Activated naive CD8-positive, alpha-beta T cell treated with anti-CD3 and anti-CD28 coated beads, Interleukin-2, amount 10 ng/mL, durations not matched to agents 7 days and 5 days (primary cell): ENCODE measurements around the gene GLT8D1. TPM values are rescaled to one million over a fixed set of nuclear protein-coding genes. Genes with fewer than 3 reads are reported as not detected.

Experiments
- ATAC-seq: fragments of 150-1000 bp; cut with Tn5 transposase; one replicate; pipeline ENCODE4 v1.10.0; 2021; ENCODE audit warnings: low read depth, moderate library complexity
- POLR2A ChIA-PET: fragments of 350-600 bp; sonication (Branson Sonifier 250); formaldehyde crosslinking; loops from one replicate; lab custom pipeline; 2021; ENCODE audit warnings: antibody characterized with exemption; lab: Charles Lee
- DNase-seq: peaks from one replicate; pipeline ENCODE4 v3.0.0; 2021
- H3K27ac Mint-ChIP-seq: one replicate; pipeline ENCODE4 v1.8.0; 2022; ENCODE audit warnings: mild to moderate bottlenecking, mixed read lengths
- H3K27me3 Mint-ChIP-seq: one replicate; pipeline ENCODE4 v1.8.0; 2022; ENCODE audit warnings: mild to moderate bottlenecking, moderate library complexity, mixed read lengths
- H3K36me3 Mint-ChIP-seq: one replicate; pipeline ENCODE4 v1.8.0; 2021; ENCODE audit warnings: mild to moderate bottlenecking, mixed read lengths
- H3K4me1 Mint-ChIP-seq: one replicate; pipeline ENCODE4 v1.8.0; 2021; ENCODE audit warnings: mixed read lengths
- H3K4me3 Mint-ChIP-seq: one replicate; pipeline ENCODE4 v1.8.0; 2022; ENCODE audit warnings: mild to moderate bottlenecking, moderate library complexity, mixed read lengths
- H3K9me3 Mint-ChIP-seq: one replicate; pipeline ENCODE4 v1.8.0; 2021; ENCODE audit warnings: mixed read lengths
- total RNA-seq, 2 experiments: library from RNA; stranded (reverse); gene quantifications; one replicate each; pipeline ENCODE4 v1.2.3, GENCODE V29; 2021

GLT8D1 gene
- total RNA-seq, 2 experiments from 2014 or later: 44.6 to 45.7 TPM

DNA sequence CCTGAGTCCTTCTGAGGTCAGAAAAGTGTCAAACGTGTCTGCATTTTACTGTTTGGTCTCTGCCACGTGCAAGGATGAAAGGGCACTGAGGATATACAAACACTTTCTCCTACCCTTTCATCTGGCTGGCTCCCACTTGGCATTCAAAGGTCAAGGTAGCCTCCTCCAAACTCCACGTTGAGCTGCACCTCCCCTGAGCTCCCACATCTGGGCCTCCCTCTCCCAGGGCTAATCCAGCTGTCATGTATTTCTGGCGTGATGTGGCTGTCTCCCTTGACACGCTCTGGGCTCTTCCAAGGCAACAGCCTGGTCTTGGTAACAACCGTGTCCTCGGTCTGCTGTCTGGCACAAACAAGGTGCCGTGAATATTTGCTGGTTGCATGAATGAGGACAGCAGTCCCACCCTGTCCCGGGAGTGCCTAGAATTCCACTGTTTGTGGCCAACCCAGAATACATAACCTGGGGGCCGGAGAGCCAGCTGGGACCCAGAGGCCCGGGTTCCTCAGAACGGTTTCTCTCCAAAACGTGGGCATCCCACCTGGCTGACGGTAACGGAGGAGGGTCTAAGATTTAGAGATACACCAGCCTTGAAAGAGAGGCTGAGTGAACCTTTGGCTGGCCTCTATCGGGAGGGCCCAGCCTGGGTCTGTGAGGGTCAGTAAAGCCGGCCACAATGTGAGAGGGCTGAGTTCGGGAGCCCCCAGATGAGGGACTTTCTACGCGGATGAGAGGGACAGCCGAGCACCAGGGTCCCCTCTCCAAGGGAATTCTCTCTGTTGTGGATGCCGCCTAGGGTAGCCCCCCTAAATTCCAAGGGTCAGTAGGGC is 767 bp downstream of the GLT8D1 start:
- peak overlapping the region; percentile 98 for H3K4me3 Mint-ChIP-seq
- POLR2A ChIA-PET: interaction anchor here (0.6 to 2.5 kb wide), 8 partner anchors 8 to 297 kb away, joined by 3 to 38 read pairs (median 6); partner anchors contain the start of genes GNL3, NEK4 and PBRM1
- ATAC-seq (no peak), DNase-seq (peak; percentile 40)
- peaks cover 7% of the 10 kb centered on the region for H3K36me3 Mint-ChIP-seq
- H3K4me1 Mint-ChIP-seq: peaks cover 27% of the 10 kb centered on the region
- no peaks in the 10 kb centered on the region for H3K9me3 Mint-ChIP-seq
- H3K27ac Mint-ChIP-seq: peak overlapping the region; percentile 90
- no peaks in the 10 kb centered on the region for H3K27me3 Mint-ChIP-seq

GRCh38 chr3:52703341-52703740 is 2.2 kb downstream of the GLT8D1 start:
- no peaks in the 10 kb centered on the region for H3K9me3 Mint-ChIP-seq
- H3K4me3 Mint-ChIP-seq: peak overlapping the region; percentile 6
- H3K27me3 Mint-ChIP-seq: no peaks in the 10 kb centered on the region
- H3K4me1 Mint-ChIP-seq: peaks cover 25% of the 10 kb centered on the region
- H3K27ac Mint-ChIP-seq: no peak overlapping the region
- DNase-seq (no peak), ATAC-seq (no peak)
- peaks cover 4% of the 10 kb centered on the region for H3K36me3 Mint-ChIP-seq
- POLR2A ChIA-PET: no interaction called here

GRCh38 chr3:52697632-52697965 is 8.0 kb downstream of the GLT8D1 start:
- no peak overlapping the region for H3K27ac Mint-ChIP-seq
- POLR2A ChIA-PET: interaction anchor here (1.1 to 1.5 kb wide), 2 partner anchors 8 to 11 kb away, joined by 4 read pairs; partner anchors contain the start of genes GLT8D1, GNL3 and SPCS1
- DNase-seq (no peak), ATAC-seq (no peak)
- no peaks in the 10 kb centered on the region for H3K9me3 Mint-ChIP-seq
- peaks cover 20% of the 10 kb centered on the region for H3K36me3 Mint-ChIP-seq
- peaks cover 4% of the 10 kb centered on the region for H3K4me1 Mint-ChIP-seq
- no peaks in the 10 kb centered on the region for H3K27me3 Mint-ChIP-seq
- no peak overlapping the region for H3K4me3 Mint-ChIP-seq

DNA sequence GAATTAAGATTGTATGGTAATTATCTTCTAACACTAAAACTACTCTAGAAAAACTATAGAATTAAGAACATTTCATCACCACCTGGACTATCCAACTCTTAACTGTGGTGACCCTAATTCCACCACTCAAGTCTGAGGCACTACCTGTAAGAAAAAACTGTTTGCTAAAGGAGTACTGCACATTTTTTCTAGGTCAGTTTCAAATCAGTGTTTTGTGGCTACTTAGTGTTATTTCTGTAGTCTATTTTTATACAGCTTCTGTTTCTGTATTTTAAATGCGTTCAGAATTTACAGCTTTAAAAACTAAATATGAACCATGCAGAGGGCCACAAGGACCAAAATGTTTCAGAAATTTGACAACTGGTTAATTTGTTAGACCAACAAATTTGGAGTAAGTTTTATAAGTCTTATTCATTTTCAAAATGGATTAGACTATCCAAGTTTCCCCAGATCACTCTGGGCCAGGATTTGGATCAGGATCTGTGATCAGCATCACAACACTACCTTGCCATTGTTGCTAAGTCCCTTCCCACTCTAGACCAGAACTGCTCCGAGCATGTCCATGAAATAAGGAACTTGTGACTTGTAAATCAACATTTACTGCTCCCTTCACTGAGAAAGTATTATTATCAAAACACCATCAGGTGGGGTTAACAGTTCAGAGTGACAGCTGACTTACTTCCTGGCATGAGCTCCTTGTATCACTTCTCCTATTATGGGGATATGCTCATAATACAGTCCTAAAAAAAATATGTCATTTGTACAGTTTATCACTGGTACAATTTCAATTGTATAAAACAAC is 8.6 kb downstream of the GLT8D1 start:
- POLR2A ChIA-PET: interaction anchor here (1.1 to 1.5 kb wide), 2 partner anchors 8 to 11 kb away, joined by 4 read pairs; partner anchors contain the start of genes GLT8D1, GNL3 and SPCS1
- DNase-seq (no peak), ATAC-seq (no peak)
- Mint-ChIP-seq H3K4me3 (no peak overlapping the region), H3K36me3 (peaks cover 21% of the 10 kb centered on the region), H3K9me3 (no peaks in the 10 kb centered on the region), H3K4me1 (peaks cover 4% of the 10 kb centered on the region), H3K27me3 (no peaks in the 10 kb centered on the region), H3K27ac (no peak overlapping the region)

- no peak overlapping the region for H3K27ac Mint-ChIP-seq
These were observed 9.6 kb downstream of the GLT8D1 start for GRCh38 chr3:52695798-52696671.

GRCh38 chr3:52694528-52695189 is 10.9 kb downstream of the GLT8D1 start:
- Mint-ChIP-seq H3K9me3 (no peaks in the 10 kb centered on the region), H3K4me3 (no peak overlapping the region), H3K36me3 (peaks cover 21% of the 10 kb centered on the region), H3K27ac (no peak overlapping the region), H3K27me3 (no peaks in the 10 kb centered on the region), H3K4me1 (peaks cover 10% of the 10 kb centered on the region)
- DNase-seq (no peak), ATAC-seq (no peak)
- POLR2A ChIA-PET: interaction anchor here (0.6 to 1.5 kb wide), 2 partner anchors 10 to 23 kb away, joined by 3 to 7 read pairs; partner anchors contain the start of genes GLT8D1 and SPCS1

More at GRCh38 chr3:52695798-52696671, 9.6 kb downstream of the GLT8D1 start:
- no peaks in the 10 kb centered on the region for H3K27me3 Mint-ChIP-seq
- H3K36me3 Mint-ChIP-seq: peaks cover 20% of the 10 kb centered on the region
- peaks cover 6% of the 10 kb centered on the region for H3K4me1 Mint-ChIP-seq
- POLR2A ChIA-PET: interaction anchor here (0.7 to 1.5 kb wide), 4 partner anchors 9 to 11 kb away, joined by 3 to 7 read pairs (median 4); partner anchors contain the start of genes GLT8D1 and SPCS1
- DNase-seq (no peak), ATAC-seq (no peak)
- no peak overlapping the region for H3K4me3 Mint-ChIP-seq
- H3K9me3 Mint-ChIP-seq: no peaks in the 10 kb centered on the region

DNA sequence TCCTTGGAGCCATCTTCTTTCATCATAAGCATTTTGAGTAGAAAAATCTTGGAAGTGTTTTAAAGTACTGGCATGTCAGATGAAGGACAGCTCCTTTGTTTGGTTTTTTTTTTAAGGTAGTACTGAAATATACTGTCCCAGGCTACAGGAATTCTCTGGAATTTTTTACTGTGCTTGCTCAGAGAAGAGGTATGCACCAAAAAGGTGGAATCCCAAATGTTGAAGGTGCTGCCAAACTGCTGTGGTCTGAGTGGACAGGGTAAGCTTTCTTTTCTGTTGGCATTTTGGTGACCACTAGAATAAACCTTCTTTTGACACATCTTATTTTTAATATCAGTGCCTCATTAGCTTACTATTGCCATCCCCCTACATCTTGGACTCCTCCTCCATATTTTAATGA is 12.5 kb downstream of the GLT8D1 start:
- Mint-ChIP-seq H3K4me3 (no peak overlapping the region), H3K36me3 (peaks cover 34% of the 10 kb centered on the region), H3K9me3 (no peaks in the 10 kb centered on the region), H3K27ac (no peak overlapping the region), H3K27me3 (no peaks in the 10 kb centered on the region), H3K4me1 (peaks cover 20% of the 10 kb centered on the region)
- POLR2A ChIA-PET: interaction anchor here (0.9 to 2.6 kb wide), 3 partner anchors 9 to 28 kb away, joined by 3 to 14 read pairs (median 3); partner anchors contain the start of genes GLT8D1 and SPCS1
- DNase-seq (no peak), ATAC-seq (no peak)

GRCh38 chr3:52690560-52690959 is 15.0 kb downstream of the GLT8D1 start:
- no peak for ATAC-seq
- H3K36me3 Mint-ChIP-seq: peaks cover 38% of the 10 kb centered on the region
- H3K27ac Mint-ChIP-seq: no peak overlapping the region
- no peaks in the 10 kb centered on the region for H3K27me3 Mint-ChIP-seq
- POLR2A ChIA-PET: no interaction called here
- DNase-seq: no peak
- H3K4me1 Mint-ChIP-seq: peaks cover 25% of the 10 kb centered on the region
- H3K9me3 Mint-ChIP-seq: no peaks in the 10 kb centered on the region
- no peak overlapping the region for H3K4me3 Mint-ChIP-seq

GRCh38 chr3:52689151-52689550 is 16.4 kb downstream of the GLT8D1 start:
- Mint-ChIP-seq H3K36me3 (peaks cover 30% of the 10 kb centered on the region), H3K9me3 (no peaks in the 10 kb centered on the region), H3K27ac (no peak overlapping the region), H3K4me3 (no peak overlapping the region), H3K27me3 (no peaks in the 10 kb centered on the region), H3K4me1 (peaks cover 33% of the 10 kb centered on the region)
- ATAC-seq: no peak
- POLR2A ChIA-PET: interaction anchor here (5.7 kb wide), 1 partner anchor 16 kb away, joined by 38 read pairs; the partner anchor contains the start of genes GLT8D1 and SPCS1
- no peak for DNase-seq

GRCh38 chr3:52688266-52688665 is 17.3 kb downstream of the GLT8D1 start:
- no peak overlapping the region for H3K4me3 Mint-ChIP-seq
- H3K27me3 Mint-ChIP-seq: no peaks in the 10 kb centered on the region
- POLR2A ChIA-PET: interaction anchor here (5.7 kb wide), 1 partner anchor 17 kb away, joined by 38 read pairs; the partner anchor contains the start of genes GLT8D1 and SPCS1
- H3K4me1 Mint-ChIP-seq: peaks cover 37% of the 10 kb centered on the region
- DNase-seq (no peak), ATAC-seq (no peak)
- H3K36me3 Mint-ChIP-seq: peaks cover 23% of the 10 kb centered on the region
- no peak overlapping the region for H3K27ac Mint-ChIP-seq
- no peaks in the 10 kb centered on the region for H3K9me3 Mint-ChIP-seq

DNA sequence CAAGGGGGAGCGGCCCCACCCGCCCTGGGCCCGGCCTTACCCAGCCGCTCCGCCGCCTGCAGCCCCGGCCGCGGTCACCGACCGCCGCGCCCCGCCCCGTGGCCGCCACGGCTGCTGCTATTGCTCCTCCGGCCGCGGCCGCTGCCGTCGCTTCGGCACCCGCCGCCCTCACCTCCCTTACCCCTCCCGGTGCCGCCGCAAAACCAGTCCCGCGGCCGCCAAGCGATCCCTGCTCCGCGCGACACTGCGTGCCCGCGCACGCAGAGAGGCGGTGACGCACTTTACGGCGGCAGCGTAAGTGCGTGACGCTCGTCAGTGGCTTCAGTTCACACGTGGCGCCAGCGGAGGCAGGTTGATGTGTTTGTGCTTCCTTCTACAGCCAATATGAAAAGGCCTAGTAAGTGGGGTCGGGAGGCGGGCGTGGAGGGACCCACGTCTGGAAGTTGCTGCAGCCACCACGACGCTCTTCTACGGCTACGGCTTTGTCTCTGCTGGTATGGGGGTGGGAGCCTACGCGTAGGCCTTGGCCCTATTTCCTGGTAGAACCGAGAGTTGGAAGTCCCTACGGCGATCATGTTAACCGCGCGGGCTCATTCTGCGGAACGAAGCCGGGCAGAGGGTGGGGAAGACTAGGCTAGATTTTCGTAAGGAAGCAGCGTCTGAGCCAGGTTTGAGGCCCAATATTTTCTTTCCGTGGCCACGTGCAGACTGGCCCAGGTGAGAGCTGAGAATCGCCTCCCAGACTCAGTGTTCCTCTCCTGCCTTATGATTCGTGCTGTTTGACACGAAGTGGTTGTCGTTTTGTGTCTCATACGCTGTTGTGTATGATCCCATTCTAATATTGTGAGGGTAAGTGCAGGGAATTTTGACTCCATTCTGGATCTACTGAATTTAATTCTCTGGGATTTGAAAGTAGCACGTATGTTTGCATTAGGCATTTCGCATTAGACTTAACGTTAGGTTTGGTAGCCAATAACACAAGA is 19.6 kb downstream of the GLT8D1 start, which contains the start of the genes GNL3 and PBRM1:
Gene GNL3, plus strand, starts transcription at position 324 of the 983 bp plus-strand sequence. Its CDS starts 61 bp downstream, at position 385.
Gene PBRM1, minus strand, starts transcription at position 205 of the 983 bp plus-strand sequence.
- peak within 1 kb of the TSS; percentile 94 for H3K27ac Mint-ChIP-seq
- peaks cover 41% of the 10 kb centered on the region for H3K4me1 Mint-ChIP-seq
- H3K27me3 Mint-ChIP-seq: no peaks in the 10 kb centered on the region
- POLR2A ChIA-PET: interaction anchor here (1.4 to 5.7 kb wide), 5 partner anchors 10 to 360 kb away, joined by 3 to 38 read pairs (median 4); partner anchors contain the start of genes GLT8D1, SFMBT1 and SPCS1
- H3K36me3 Mint-ChIP-seq: peaks cover 19% of the 10 kb centered on the region
- DNase-seq (peak; percentile 94), ATAC-seq (peak; percentile 80)
- no peaks in the 10 kb centered on the region for H3K9me3 Mint-ChIP-seq
- peak within 1 kb of the TSS; percentile 99 for H3K4me3 Mint-ChIP-seq
